ENCODE results near the gene CD24. TPM values are rescaled to one million over a fixed set of nuclear protein-coding genes. Genes with fewer than 3 reads are reported as not detected.

Gene CD24
- total and polyA plus RNA-seq, 2 of the 8 experiments (the other 6 are each of a cell fraction or from before 2014, with no cell fraction given): 2,134 to 2,327 TPM

DNA sequence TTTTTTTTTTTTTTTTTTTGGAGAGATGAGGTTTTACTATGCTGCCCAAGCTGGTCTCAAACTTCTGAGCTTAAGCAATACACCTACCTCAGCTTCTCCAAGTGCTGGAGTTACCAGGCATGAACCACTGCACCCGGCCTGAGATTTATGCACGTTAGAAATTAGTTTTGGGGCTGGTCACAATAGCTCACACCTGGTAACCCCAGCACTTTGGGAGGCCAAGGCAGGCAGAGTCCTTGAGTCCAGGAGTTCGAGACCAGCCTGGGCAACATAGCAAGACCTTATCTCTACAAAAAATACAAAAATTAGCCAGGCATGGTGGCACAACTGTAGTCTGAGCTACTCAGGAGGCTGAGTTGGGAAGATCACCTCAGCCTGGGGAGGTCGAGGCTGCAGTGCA, 51.9 kb downstream of the CD24 start (continued):
- TF ChIP-seq, protein P1, sequence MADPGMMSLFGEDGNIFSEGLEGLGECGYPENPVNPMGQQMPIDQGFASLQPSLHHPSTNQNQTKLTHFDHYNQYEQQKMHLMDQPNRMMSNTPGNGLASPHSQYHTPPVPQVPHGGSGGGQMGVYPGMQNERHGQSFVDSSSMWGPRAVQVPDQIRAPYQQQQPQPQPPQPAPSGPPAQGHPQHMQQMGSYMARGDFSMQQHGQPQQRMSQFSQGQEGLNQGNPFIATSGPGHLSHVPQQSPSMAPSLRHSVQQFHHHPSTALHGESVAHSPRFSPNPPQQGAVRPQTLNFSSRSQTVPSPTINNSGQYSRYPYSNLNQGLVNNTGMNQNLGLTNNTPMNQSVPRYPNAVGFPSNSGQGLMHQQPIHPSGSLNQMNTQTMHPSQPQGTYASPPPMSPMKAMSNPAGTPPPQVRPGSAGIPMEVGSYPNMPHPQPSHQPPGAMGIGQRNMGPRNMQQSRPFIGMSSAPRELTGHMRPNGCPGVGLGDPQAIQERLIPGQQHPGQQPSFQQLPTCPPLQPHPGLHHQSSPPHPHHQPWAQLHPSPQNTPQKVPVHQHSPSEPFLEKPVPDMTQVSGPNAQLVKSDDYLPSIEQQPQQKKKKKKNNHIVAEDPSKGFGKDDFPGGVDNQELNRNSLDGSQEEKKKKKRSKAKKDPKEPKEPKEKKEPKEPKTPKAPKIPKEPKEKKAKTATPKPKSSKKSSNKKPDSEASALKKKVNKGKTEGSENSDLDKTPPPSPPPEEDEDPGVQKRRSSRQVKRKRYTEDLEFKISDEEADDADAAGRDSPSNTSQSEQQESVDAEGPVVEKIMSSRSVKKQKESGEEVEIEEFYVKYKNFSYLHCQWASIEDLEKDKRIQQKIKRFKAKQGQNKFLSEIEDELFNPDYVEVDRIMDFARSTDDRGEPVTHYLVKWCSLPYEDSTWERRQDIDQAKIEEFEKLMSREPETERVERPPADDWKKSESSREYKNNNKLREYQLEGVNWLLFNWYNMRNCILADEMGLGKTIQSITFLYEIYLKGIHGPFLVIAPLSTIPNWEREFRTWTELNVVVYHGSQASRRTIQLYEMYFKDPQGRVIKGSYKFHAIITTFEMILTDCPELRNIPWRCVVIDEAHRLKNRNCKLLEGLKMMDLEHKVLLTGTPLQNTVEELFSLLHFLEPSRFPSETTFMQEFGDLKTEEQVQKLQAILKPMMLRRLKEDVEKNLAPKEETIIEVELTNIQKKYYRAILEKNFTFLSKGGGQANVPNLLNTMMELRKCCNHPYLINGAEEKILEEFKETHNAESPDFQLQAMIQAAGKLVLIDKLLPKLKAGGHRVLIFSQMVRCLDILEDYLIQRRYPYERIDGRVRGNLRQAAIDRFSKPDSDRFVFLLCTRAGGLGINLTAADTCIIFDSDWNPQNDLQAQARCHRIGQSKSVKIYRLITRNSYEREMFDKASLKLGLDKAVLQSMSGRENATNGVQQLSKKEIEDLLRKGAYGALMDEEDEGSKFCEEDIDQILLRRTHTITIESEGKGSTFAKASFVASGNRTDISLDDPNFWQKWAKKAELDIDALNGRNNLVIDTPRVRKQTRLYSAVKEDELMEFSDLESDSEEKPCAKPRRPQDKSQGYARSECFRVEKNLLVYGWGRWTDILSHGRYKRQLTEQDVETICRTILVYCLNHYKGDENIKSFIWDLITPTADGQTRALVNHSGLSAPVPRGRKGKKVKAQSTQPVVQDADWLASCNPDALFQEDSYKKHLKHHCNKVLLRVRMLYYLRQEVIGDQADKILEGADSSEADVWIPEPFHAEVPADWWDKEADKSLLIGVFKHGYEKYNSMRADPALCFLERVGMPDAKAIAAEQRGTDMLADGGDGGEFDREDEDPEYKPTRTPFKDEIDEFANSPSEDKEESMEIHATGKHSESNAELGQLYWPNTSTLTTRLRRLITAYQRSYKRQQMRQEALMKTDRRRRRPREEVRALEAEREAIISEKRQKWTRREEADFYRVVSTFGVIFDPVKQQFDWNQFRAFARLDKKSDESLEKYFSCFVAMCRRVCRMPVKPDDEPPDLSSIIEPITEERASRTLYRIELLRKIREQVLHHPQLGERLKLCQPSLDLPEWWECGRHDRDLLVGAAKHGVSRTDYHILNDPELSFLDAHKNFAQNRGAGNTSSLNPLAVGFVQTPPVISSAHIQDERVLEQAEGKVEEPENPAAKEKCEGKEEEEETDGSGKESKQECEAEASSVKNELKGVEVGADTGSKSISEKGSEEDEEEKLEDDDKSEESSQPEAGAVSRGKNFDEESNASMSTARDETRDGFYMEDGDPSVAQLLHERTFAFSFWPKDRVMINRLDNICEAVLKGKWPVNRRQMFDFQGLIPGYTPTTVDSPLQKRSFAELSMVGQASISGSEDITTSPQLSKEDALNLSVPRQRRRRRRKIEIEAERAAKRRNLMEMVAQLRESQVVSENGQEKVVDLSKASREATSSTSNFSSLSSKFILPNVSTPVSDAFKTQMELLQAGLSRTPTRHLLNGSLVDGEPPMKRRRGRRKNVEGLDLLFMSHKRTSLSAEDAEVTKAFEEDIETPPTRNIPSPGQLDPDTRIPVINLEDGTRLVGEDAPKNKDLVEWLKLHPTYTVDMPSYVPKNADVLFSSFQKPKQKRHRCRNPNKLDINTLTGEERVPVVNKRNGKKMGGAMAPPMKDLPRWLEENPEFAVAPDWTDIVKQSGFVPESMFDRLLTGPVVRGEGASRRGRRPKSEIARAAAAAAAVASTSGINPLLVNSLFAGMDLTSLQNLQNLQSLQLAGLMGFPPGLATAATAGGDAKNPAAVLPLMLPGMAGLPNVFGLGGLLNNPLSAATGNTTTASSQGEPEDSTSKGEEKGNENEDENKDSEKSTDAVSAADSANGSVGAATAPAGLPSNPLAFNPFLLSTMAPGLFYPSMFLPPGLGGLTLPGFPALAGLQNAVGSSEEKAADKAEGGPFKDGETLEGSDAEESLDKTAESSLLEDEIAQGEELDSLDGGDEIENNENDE (IDR thresholded peaks at IDR 0.05; ENCODE audit: insufficient replicate concordance, low read length): no peak
- TF ChIP-seq RNF2 (IDR thresholded peaks at IDR 0.05; ENCODE audit: borderline replicate concordance, low read depth, low read length, missing control alignments, poor library complexity, severe bottlenecking) (no peak), BCL11A (IDR thresholded peaks at IDR 0.05; ENCODE audit: low read depth in 2 of 2, low read length in 2 of 2) (no peak), SP2 (IDR thresholded peaks at IDR 0.05; ENCODE audit: low read length) (no peak), NRF1 (IDR thresholded peaks at IDR 0.05; ENCODE audit: low read depth, low read length) (no peak), TEAD4 (IDR thresholded peaks at IDR 0.05; ENCODE audit: low read depth, low read length) (no peak), HDAC6 (IDR thresholded peaks at IDR 0.05; ENCODE audit: low read depth, low read length) (no peak)

Data from H1 (cell line).